ENCODE results near the gene POLR3B. TPM values are rescaled to one million over a fixed set of nuclear protein-coding genes. Genes with fewer than 3 reads are reported as not detected.
A peak's percentile ranks its signal among the peaks of the same experiment; 100 is the strongest.

Gene POLR3B
- 6.1 and 6.2 TPM in 2 replicates for total RNA-seq (2013; cell fraction: nucleolus; rRNA removed)
- total RNA-seq (2014; rRNA removed) (6.5 and 7.6 TPM in 2 replicates), total RNA-seq (2014; rRNA removed; fragmentation: Illumina TruSeq; extraction: Trizol) (7.5 and 8.5 TPM in 2 replicates), total RNA-seq (2021) (7.6 and 7.9 TPM in 2 replicates), polyA plus RNA-seq (2011; rRNA removed) (8.1 and 8.9 TPM in 2 replicates), polyA plus RNA-seq (2014; fragmentation: Illumina TruSeq; extraction: Trizol) (9.9 and 10.2 TPM in 2 replicates), polyA plus RNA-seq (2014; fragmentation: Nextera tagmentation; extraction: Ambion mirVana) (1 to 10 TPM; 2.3 to 4.3 TPM), polyA plus RNA-seq (2014; rRNA removed) (5.5 and 7.0 TPM in 2 replicates), polyA plus RNA-seq (2016; fragmentation: Nextera tagmentation; extraction: Ambion mirVana) (10 to 100 TPM; 10.4 to 10.5 TPM), polyA minus RNA-seq (2011; rRNA and poly(A)+ RNA removed) (7.9 and 14.6 TPM in 2 replicates), Bru-seq, nascent RNA (percentile 51 among the genes with signal in this experiment), BruChase-seq, experiment 1, labeled RNA remaining after a 6-hour chase (percentile 45 among the genes with signal in this experiment), BruChase-seq, experiment 2, labeled RNA remaining after a 2-hour chase (percentile 50 among the genes with signal in this experiment)
- polyA plus RNA-seq (2011; ENCODE audit: low read depth), result 1.6 TPM
- polyA plus RNA-seq (2011; cell fraction: cytosol; rRNA removed), result 4.2 and 4.5 TPM in 2 replicates
- 3.3 and 5.5 TPM in 2 replicates for polyA plus RNA-seq (2011; cell fraction: nucleus; rRNA removed)
- polyA plus RNA-seq (2012), result 1.9 and 2.7 TPM in 2 replicates
- 3.7 and 4.9 TPM in 2 replicates for polyA minus RNA-seq (2011; cell fraction: cytosol; rRNA and poly(A)+ RNA removed)
- polyA minus RNA-seq (2011; cell fraction: nucleus; rRNA and poly(A)+ RNA removed), result 5.4 and 10.4 TPM in 2 replicates
- long read RNA-seq, experiment 1, full-length matches to known transcripts, result 2 of 3 reads
- long read RNA-seq, experiment 1, partial matches to known transcripts, result 0 of 3 reads
- long read RNA-seq, experiment 1, other reads (novel, unspliced or antisense), result 1 of 3 reads
- long read RNA-seq, experiment 2, full-length matches to known transcripts, result 3 of 20 reads
- long read RNA-seq, experiment 2, partial matches to known transcripts, result 13 of 20 reads
- long read RNA-seq, experiment 2, other reads (novel, unspliced or antisense), result 4 of 20 reads

DNA sequence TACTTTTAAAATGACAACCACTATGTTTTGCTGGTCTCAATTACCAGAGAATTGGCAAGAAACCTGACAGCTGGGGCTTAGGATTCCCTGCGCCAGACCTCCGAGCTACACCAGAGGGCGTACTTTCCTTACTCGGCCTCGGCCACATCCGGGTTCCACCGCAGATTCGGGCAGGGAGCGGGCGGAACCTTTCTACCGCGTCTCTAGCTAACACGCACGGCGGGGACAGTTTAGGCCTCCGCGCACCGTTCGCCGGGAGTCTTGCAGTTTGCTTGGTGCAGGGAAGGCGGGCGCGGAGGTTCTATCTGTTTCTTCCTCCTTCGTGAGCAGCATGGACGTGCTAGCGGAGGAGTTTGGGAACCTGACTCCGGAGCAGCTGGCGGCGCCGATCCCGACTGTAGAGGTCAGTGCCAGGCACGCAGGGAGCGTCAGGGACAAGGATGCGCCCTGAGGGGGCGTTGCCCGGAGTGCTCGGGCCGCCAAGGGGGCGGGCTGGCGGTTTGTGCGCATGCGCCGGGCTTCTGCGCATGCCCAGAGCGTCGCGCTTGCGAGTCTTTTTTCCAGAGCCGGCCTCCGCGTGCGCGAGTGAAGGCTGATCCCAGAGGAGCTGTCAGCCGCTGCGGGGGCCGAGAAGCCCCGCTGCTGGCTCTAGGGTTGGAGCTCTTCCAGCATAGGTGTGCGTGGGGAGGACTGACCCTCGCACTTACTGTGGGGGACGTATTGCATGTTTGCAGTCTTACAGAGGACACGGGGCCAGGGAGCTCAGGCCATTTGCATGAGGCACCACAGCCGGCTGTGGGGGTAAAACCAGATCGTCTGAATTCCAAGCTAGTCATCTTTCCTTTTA is at the start of gene POLR3B:
Gene POLR3B, plus strand, starts transcription at position 200 of the 847 bp plus-strand sequence. Its CDS starts 132 bp downstream, at position 332.
- SMC1A ChIA-PET (ENCODE audit: uncharacterized antibody, unreplicated experiment), result interaction anchor here (0.6 to 4.4 kb wide), 20 partner anchors 9 to 561 kb away, joined by 3 to 24 read pairs (median 4); no protein-coding TSS in a partner anchor
- Histone ChIP-seq H2AFZ (ENCODE audit: control insufficient read depth, low read depth, low read length) (peak within 1 kb of the TSS; percentile 98), H3K27me3 (replicated peaks in 1 of 2; ENCODE audit: control insufficient read depth in 2 of 2, insufficient read depth in 2 of 2, low read length in 1 of 2) (no peaks in the 10 kb centered on the region), H3K9ac (ENCODE audit: control insufficient read depth, insufficient read depth, low read length) (peak within 1 kb of the TSS; percentile 87), H3K79me2 (ENCODE audit: control insufficient read depth, insufficient read depth, low read length) (peaks cover 13% of the 10 kb centered on the region), H3K4me1 (ENCODE audit: control insufficient read depth, insufficient read depth, low read length) (no peaks in the 10 kb centered on the region), H3K4me3 (peak within 1 kb of the TSS; percentile 89), H3K9me3 (replicated peaks; ENCODE audit: control insufficient read depth, insufficient read depth, low read length) (no peaks in the 10 kb centered on the region), H3K36me3 (ENCODE audit: control insufficient read depth in 2 of 2, insufficient read depth in 2 of 2, low read length in 1 of 2) (no peaks in the 10 kb centered on the region), H3K4me2 (ENCODE audit: control insufficient read depth, insufficient read depth) (peak within 1 kb of the TSS; percentile 88), H3K27ac (ENCODE audit: control insufficient read depth, insufficient read depth) (peak within 1 kb of the TSS; percentile 79), H4K20me1 (ENCODE audit: control insufficient read depth, insufficient read depth) (no peaks in the 10 kb centered on the region)
- FAIRE-seq (peak; percentile 13), ATAC-seq (peak; percentile 92), DNase-seq (ENCODE audit: low read depth, low spot score) (peak; percentile 74)
- RAD21 ChIA-PET (ENCODE audit: unreplicated experiment), result interaction anchor here (0.7 to 3.0 kb wide), 18 partner anchors 16 to 1250 kb away, joined by 3 to 21 read pairs (median 4); partner anchors contain the start of gene WASHC4
- POLR2A ChIA-PET, result interaction anchor here (0.6 to 1.5 kb wide), 8 partner anchors 25 to 1012 kb away, joined by 3 read pairs; partner anchors contain the start of gene TMEM263
- BruUV-seq (replicated peaks), result TSS peak; percentile 79
- in situ Hi-C loops (cut with MboI), result no loop called here
- CTCF ChIA-PET, result interaction anchor here (0.6 to 4.4 kb wide), 40 partner anchors 9 to 1131 kb away, joined by 3 to 54 read pairs (median 4); no protein-coding TSS in a partner anchor
- under 1% methylated on average over 63 of the region's 63 CpGs for WGBS (ENCODE audit: insufficient coverage, insufficient replicate concordance, low lambda C conversion rate, missing lambda C conversion rate)
- intact Hi-C loops (cut with micrococcal nuclease; ENCODE audit: unreplicated experiment), result loop anchor here (1.0 to 5.0 kb wide), 2 partner anchors 130 to 563 kb away; no protein-coding TSS in a partner anchor
- TF ChIP-seq, protein P1, sequence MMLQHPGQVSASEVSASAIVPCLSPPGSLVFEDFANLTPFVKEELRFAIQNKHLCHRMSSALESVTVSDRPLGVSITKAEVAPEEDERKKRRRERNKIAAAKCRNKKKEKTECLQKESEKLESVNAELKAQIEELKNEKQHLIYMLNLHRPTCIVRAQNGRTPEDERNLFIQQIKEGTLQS (IDR thresholded peaks at IDR 0.05; ENCODE audit: borderline replicate concordance, extremely low read depth, low read depth, low read length), result no peak
- TF ChIP-seq CHD4 (IDR thresholded peaks at IDR 0.05) (no peak), BCL11A (IDR thresholded peaks at IDR 0.05; ENCODE audit: low read depth, low read length) (no peak), MXI1 (IDR thresholded peaks at IDR 0.05; ENCODE audit: low read depth, low read length) (peak; percentile 94), CBX5 (IDR thresholded peaks at IDR 0.05; ENCODE audit: low read depth) (peak; percentile 87; the same call in 1 of the 2 replicates), MYC (IDR thresholded peaks at IDR 0.05; ENCODE audit: insufficient read depth, insufficient read length, insufficient replicate concordance, low read length, severe bottlenecking) (no peak)
- TF ChIP-seq, protein P2, sequence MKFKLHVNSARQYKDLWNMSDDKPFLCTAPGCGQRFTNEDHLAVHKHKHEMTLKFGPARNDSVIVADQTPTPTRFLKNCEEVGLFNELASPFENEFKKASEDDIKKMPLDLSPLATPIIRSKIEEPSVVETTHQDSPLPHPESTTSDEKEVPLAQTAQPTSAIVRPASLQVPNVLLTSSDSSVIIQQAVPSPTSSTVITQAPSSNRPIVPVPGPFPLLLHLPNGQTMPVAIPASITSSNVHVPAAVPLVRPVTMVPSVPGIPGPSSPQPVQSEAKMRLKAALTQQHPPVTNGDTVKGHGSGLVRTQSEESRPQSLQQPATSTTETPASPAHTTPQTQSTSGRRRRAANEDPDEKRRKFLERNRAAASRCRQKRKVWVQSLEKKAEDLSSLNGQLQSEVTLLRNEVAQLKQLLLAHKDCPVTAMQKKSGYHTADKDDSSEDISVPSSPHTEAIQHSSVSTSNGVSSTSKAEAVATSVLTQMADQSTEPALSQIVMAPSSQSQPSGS (IDR thresholded peaks at IDR 0.05; ENCODE audit: low read length), result no peak
- TF ChIP-seq, protein P3, sequence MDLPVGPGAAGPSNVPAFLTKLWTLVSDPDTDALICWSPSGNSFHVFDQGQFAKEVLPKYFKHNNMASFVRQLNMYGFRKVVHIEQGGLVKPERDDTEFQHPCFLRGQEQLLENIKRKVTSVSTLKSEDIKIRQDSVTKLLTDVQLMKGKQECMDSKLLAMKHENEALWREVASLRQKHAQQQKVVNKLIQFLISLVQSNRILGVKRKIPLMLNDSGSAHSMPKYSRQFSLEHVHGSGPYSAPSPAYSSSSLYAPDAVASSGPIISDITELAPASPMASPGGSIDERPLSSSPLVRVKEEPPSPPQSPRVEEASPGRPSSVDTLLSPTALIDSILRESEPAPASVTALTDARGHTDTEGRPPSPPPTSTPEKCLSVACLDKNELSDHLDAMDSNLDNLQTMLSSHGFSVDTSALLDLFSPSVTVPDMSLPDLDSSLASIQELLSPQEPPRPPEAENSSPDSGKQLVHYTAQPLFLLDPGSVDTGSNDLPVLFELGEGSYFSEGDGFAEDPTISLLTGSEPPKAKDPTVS (IDR thresholded peaks at IDR 0.05; ENCODE audit: low read depth, low read length), result peak; percentile 52; the same call in 1 of the 2 replicates
- TF ChIP-seq, protein P4, sequence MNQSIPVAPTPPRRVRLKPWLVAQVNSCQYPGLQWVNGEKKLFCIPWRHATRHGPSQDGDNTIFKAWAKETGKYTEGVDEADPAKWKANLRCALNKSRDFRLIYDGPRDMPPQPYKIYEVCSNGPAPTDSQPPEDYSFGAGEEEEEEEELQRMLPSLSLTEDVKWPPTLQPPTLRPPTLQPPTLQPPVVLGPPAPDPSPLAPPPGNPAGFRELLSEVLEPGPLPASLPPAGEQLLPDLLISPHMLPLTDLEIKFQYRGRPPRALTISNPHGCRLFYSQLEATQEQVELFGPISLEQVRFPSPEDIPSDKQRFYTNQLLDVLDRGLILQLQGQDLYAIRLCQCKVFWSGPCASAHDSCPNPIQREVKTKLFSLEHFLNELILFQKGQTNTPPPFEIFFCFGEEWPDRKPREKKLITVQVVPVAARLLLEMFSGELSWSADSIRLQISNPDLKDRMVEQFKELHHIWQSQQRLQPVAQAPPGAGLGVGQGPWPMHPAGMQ (IDR thresholded peaks at IDR 0.05; ENCODE audit: borderline replicate concordance), result peak; percentile 49; the same call in 1 of the 2 replicates

Measured in GM12878 (cell line).